Ishikawa (cell line): ENCODE measurements around the gene KCNG2.

ENCODE experiments used
- CEBPB ChIP-seq: IDR thresholded peaks from 2 replicates; pipeline ENCODE4 v1.6.1; 2012
- CREB1 ChIP-seq: IDR thresholded peaks from 2 replicates; pipeline ENCODE4 v1.6.1; 2012; ENCODE audit warnings: low read depth
- EGR1 ChIP-seq: IDR thresholded peaks from 2 replicates; pipeline ENCODE4 v1.6.1; 2012
- EP300 ChIP-seq: IDR thresholded peaks from 2 replicates; pipeline ENCODE4 v1.6.1; 2012; ENCODE audit warnings: borderline replicate concordance
- FOXM1 ChIP-seq: IDR thresholded peaks from 2 replicates; pipeline ENCODE4 v1.6.1; 2012; ENCODE audit warnings: low read depth, borderline replicate concordance
- RAD21 ChIP-seq: IDR thresholded peaks from 2 replicates; pipeline ENCODE4 v1.6.1; 2012; ENCODE audit warnings: low read depth
- REST ChIP-seq: IDR thresholded peaks from 2 replicates; pipeline ENCODE4 v1.6.1; 2012; ENCODE audit warnings: low read depth, mild to moderate bottlenecking
- TAF1 ChIP-seq: IDR thresholded peaks from 2 replicates; pipeline ENCODE4 v1.6.1; 2012; ENCODE audit warnings: low read depth, mild to moderate bottlenecking
- TCF12 ChIP-seq: IDR thresholded peaks from 2 replicates; pipeline ENCODE4 v1.6.1; 2012; ENCODE audit warnings: low read depth
- YY1 ChIP-seq: IDR thresholded peaks from 2 replicates; pipeline ENCODE4 v1.6.1; 2012; ENCODE audit warnings: low read depth
- TF ChIP-seq, protein P1 (sequence below): IDR thresholded peaks from 2 replicates; pipeline ENCODE4 v1.6.1; 2012

GRCh38 chr18:79918615-79919011, 120.9 kb downstream of the KCNG2 start:
- TF ChIP-seq RAD21 (no peak), REST (no peak), EP300 (no peak), EGR1 (no peak), FOXM1 (no peak), TCF12 (no peak), TAF1 (no peak), YY1 (no peak), CREB1 (no peak), CEBPB (no peak)
- TF ChIP-seq, protein P1, sequence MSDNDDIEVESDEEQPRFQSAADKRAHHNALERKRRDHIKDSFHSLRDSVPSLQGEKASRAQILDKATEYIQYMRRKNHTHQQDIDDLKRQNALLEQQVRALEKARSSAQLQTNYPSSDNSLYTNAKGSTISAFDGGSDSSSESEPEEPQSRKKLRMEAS = no peak
